GM12878 (cell line): ENCODE measurements around the gene MYL1. TPM values are rescaled to one million over a fixed set of nuclear protein-coding genes. Genes with fewer than 3 reads are reported as not detected.

Source experiments
- ATAC-seq: fragments of 200-7000 bp; cut with Tn5 transposase; 3 replicates; pipeline ENCODE4 v1.9.1; 2020; ENCODE audit warnings: mild to moderate bottlenecking, moderate library complexity
- BruUV-seq: library from RNA; stranded (reverse); fragments of 400-500 nt; replicated peaks from 2 replicates; lab custom pipeline; 2021; lab: Mats Ljungman, UMichigan
- CTCF ChIA-PET: fragments of 300-600 bp; sonication (Branson Sonifier 250); formaldehyde crosslinking; extraction: SDS; loops from one replicate; lab custom pipeline; 2021; ENCODE audit warnings: inconsistent platforms; lab: Yijun Ruan, JAX
- POLR2A ChIA-PET: fragments of 350-600 bp; formaldehyde crosslinking; extraction: SDS; loops from one replicate; lab custom pipeline; 2021; ENCODE audit warnings: inconsistent platforms; lab: Charles Lee
- RAD21 ChIA-PET: fragments of 300-600 bp; sonication (Branson Sonifier 250); formaldehyde crosslinking; loops from one replicate; lab custom pipeline; 2023; ENCODE audit warnings: antibody characterized with exemption; ENCODE audit not compliant: unreplicated experiment; lab: Charles Lee
- SMC1A ChIA-PET: fragments of 300-600 bp; sonication (Branson Sonifier 250); formaldehyde crosslinking; loops from one replicate; lab custom pipeline; 2023; ENCODE audit not compliant: unreplicated experiment, uncharacterized antibody; lab: Charles Lee
- DNase-seq: peaks from one replicate; pipeline ENCODE4 v3.0.0-alpha.2; 2011; ENCODE audit warnings: low read depth, low spot score
- FAIRE-seq: peaks from 3 replicates; lab custom pipeline; 2011; peaks lifted over from hg19 to GRCh38; lab: Jason Lieb, UNC
- H2AFZ ChIP-seq: 2 replicates; pipeline ENCODE4 v1.6.0; 2011; ENCODE audit warnings: low read depth, low read length, control low read depth; ENCODE audit not compliant: control insufficient read depth
- H3K27ac ChIP-seq: 2 replicates; pipeline ENCODE4 v1.5.1; 2011; ENCODE audit warnings: control low read depth; ENCODE audit not compliant: control insufficient read depth, insufficient read depth
- H3K27me3 ChIP-seq, 2 experiments: replicated peaks in 1 of 2; 2 replicates each; pipeline versions ENCODE4 v1.6.0 to v1.6.1; 2011; ENCODE audit warnings: low read length in 1 of 2; ENCODE audit not compliant: control insufficient read depth in 2 of 2, insufficient read depth in 2 of 2
- H3K36me3 ChIP-seq, 2 experiments: 2 replicates each; pipeline ENCODE4 v1.5.1; 2011; ENCODE audit warnings: low read length in 1 of 2; ENCODE audit not compliant: control insufficient read depth in 2 of 2, insufficient read depth in 2 of 2
- H3K4me1 ChIP-seq: 2 replicates; pipeline ENCODE4 v1.6.1; 2011; ENCODE audit warnings: mild to moderate bottlenecking, low read length, moderate library complexity, mixed read lengths; ENCODE audit not compliant: control insufficient read depth, insufficient read depth
- H3K4me2 ChIP-seq: 2 replicates; pipeline ENCODE4 v1.6.0; 2011; ENCODE audit warnings: control low read depth; ENCODE audit not compliant: control insufficient read depth, insufficient read depth
- H3K4me3 ChIP-seq: fragments of 200-600 bp; sonication (generic); 2 replicates; pipeline ENCODE4 v1.5.1; 2016
- H3K79me2 ChIP-seq: 2 replicates; pipeline ENCODE4 v1.6.0; 2011; ENCODE audit warnings: low read length; ENCODE audit not compliant: control insufficient read depth, insufficient read depth
- H3K9ac ChIP-seq: 2 replicates; pipeline ENCODE4 v1.8.0; 2011; ENCODE audit warnings: low read length, control low read depth, mixed read lengths; ENCODE audit not compliant: control insufficient read depth, insufficient read depth
- H3K9me3 ChIP-seq: replicated peaks from 3 replicates; pipeline ENCODE4 v1.5.1; 2011; ENCODE audit warnings: mild to moderate bottlenecking, low read length; ENCODE audit not compliant: control insufficient read depth, insufficient read depth
- H4K20me1 ChIP-seq: 2 replicates; pipeline ENCODE4 v1.6.0; 2011; ENCODE audit not compliant: control insufficient read depth, insufficient read depth
- BCL11A ChIP-seq: IDR thresholded peaks from 2 replicates; pipeline ENCODE4 v1.6.1; 2011; ENCODE audit warnings: low read depth, low read length
- E4F1 ChIP-seq: fragments of 450-650 bp; IDR thresholded peaks from 2 replicates; pipeline ENCODE4 v1.6.1; 2018; ENCODE audit warnings: borderline replicate concordance, mild to moderate bottlenecking; ENCODE audit not compliant: partially characterized antibody
- EP300 ChIP-seq, 2 experiments: fragments of 150-350 bp in 1 of 2; IDR thresholded peaks; 2 replicates each; pipeline ENCODE4 v1.6.1; 2011 to 2012; ENCODE audit warnings: low read depth in 2 of 2, low read length in 2 of 2, borderline replicate concordance in 1 of 2, improper control_type of control experiment in 1 of 2, inconsistent platforms in 1 of 2; ENCODE audit not compliant: control insufficient read depth in 1 of 2
- MAX ChIP-seq: IDR thresholded peaks from 2 replicates; pipeline ENCODE4 v1.6.1; 2012; ENCODE audit warnings: low read depth, low read length, improper control_type of control experiment
- NR2C2 ChIP-seq: IDR thresholded peaks from 2 replicates; pipeline ENCODE4 v1.6.1; 2011; ENCODE audit warnings: borderline replicate concordance, low read depth; ENCODE audit not compliant: control insufficient read depth, insufficient read length
- NR2F1 ChIP-seq: fragments of 450-650 bp; conservative IDR thresholded peaks from 2 replicates; pipeline ENCODE4 v1.6.1; 2017; ENCODE audit warnings: mild to moderate bottlenecking
- PAX8 ChIP-seq: fragments of 450-650 bp; IDR thresholded peaks from 2 replicates; pipeline ENCODE4 v1.6.1; 2017; ENCODE audit warnings: mild to moderate bottlenecking, moderate library complexity
- PBX3 ChIP-seq: IDR thresholded peaks from 2 replicates; pipeline ENCODE4 v1.6.1; 2011; ENCODE audit warnings: mild to moderate bottlenecking, low read depth, low read length, moderate library complexity; ENCODE audit not compliant: insufficient replicate concordance
- PRDM15 ChIP-seq: fragments of 450-650 bp; formaldehyde crosslinking; IDR thresholded peaks from 2 replicates; pipeline ENCODE4 v1.4.0; 2020; ENCODE audit warnings: mild to moderate bottlenecking, moderate library complexity
- TCF7 ChIP-seq: IDR thresholded peaks from 2 replicates; pipeline ENCODE4 v1.6.1; 2014; ENCODE audit warnings: antibody characterized with exemption, borderline replicate concordance
- ZBTB40 ChIP-seq: fragments of 450-650 bp; IDR thresholded peaks from 2 replicates; pipeline ENCODE4 v1.6.1; 2016; ENCODE audit warnings: mild to moderate bottlenecking, moderate library complexity, borderline replicate concordance
- WGBS: methylation state at CpG from one replicate; pipeline ENCODE4 v1.1.6; 2016; ENCODE audit warnings: low lambda C conversion rate; ENCODE audit not compliant: insufficient replicate concordance, insufficient coverage; ENCODE audit errors: missing lambda C conversion rate; 5-methylcytosine and 5-hydroxymethylcytosine counted together
- in situ Hi-C: fragments of 300-500 bp; cut with MboI; formaldehyde crosslinking; loops from 9 replicates; pipeline ENCODE4 v1.14.3; 2018; ENCODE audit warnings: mixed read lengths
- intact Hi-C: fragments of 100-400 bp; cut with micrococcal nuclease; formaldehyde crosslinking; loops from one replicate; pipeline ENCODE4 v1.14.2; 2022; ENCODE audit not compliant: unreplicated experiment
- polyA plus RNA-seq, 11 experiments: library from polyadenylated mRNA; depleted of rRNA in 4 of 11; unstranded in 6 of 11; stranded (reverse) in 5 of 11; fragments of >200 nt; fragmentation: Nextera tagmentation in 4 of 11; fragmentation: Illumina TruSeq in 1 of 11; extraction: Ambion mirVana in 4 of 11; extraction: Trizol in 1 of 11; gene quantifications; 1 replicate in 1 of 11; 2 replicates in 10 of 11; pipeline versions ENCODE4 v1.2.1 to v1.2.3, GENCODE V29; 2011 to 2016; ENCODE audit warnings: inconsistent platforms in 2 of 11, missing spikeins in 2 of 11, low read depth in 1 of 11
- total RNA-seq, 4 experiments: library from RNA; depleted of rRNA in 3 of 4; stranded (reverse); fragments of >200 nt in 3 of 4; fragmentation: Illumina TruSeq in 1 of 4; extraction: Trizol in 1 of 4; gene quantifications; 2 replicates each; pipeline versions ENCODE4 v1.2.1 to v1.2.3, GENCODE V29; 2013 to 2021

Gene MYL1
- total and polyA plus RNA-seq, 10 of the 15 experiments (the other 5 are each of a cell fraction or from before 2014, with no cell fraction given) = 0.43 TPM; not detected in 9

GRCh38 chr2:210288408-210288807 is 26.6 kb downstream of the MYL1 start:
- ChIA-PET SMC1A (interaction anchor here (1.8 kb wide), 1 partner anchor 14 kb away, joined by 8 read pairs; no protein-coding TSS in a partner anchor), CTCF (interaction anchor here (0.6 kb wide), 1 partner anchor 9 kb away, joined by 3 read pairs; no protein-coding TSS in a partner anchor), RAD21 (no interaction called here), POLR2A (no interaction called here)
- intact Hi-C loops = no loop called here
- no peak overlapping the region for H3K27ac ChIP-seq
- no peak for DNase-seq
- H3K4me1 ChIP-seq = no peaks in the 10 kb centered on the region
- H3K27me3 ChIP-seq = no peaks in the 10 kb centered on the region
- no peak overlapping the region for H2AFZ ChIP-seq
- no peaks in the 10 kb centered on the region for H3K9me3 ChIP-seq
- in situ Hi-C loops = no loop called here
- FAIRE-seq = no peak
- WGBS = 20% methylated on average over 2 of the region's 2 CpGs
- no peak overlapping the region for H3K4me3 ChIP-seq
- H4K20me1 ChIP-seq = no peaks in the 10 kb centered on the region
- no peak overlapping the region for H3K9ac ChIP-seq
- no peak overlapping the region for H3K4me2 ChIP-seq
- H3K79me2 ChIP-seq = no peaks in the 10 kb centered on the region
- BruUV-seq = no TSS peak
- ATAC-seq = no peak
- no peaks in the 10 kb centered on the region for H3K36me3 ChIP-seq
- TF ChIP-seq EP300 (IDR thresholded peaks at IDR 0.05; ENCODE audit: borderline replicate concordance in 1 of 2, control insufficient read depth in 1 of 2, low read depth in 2 of 2, low read length in 2 of 2) (no peak), NR2C2 (no peak), E4F1 (no peak), PRDM15 (CRISPR knock-in tag) (no peak), MAX (no peak), PBX3 (no peak), ZBTB40 (no peak), PAX8 (no peak), BCL11A (no peak), NR2F1 (no peak), TCF7 (no peak)
